Adipocyte (in vitro differentiated cells): ENCODE data around the gene ARFGEF2.
"Not testable (repeated sequence)": the region's sequence is repeated elsewhere in the genome, so short reads cannot be mapped to it uniquely, and the experiment has no call there.

Experiments
- DNase-seq: peaks from one replicate; pipeline ENCODE4 v3.0.0-alpha.2; 2015; ENCODE audit warnings: low read depth
- H3K27me3 ChIP-seq: replicated peaks from 2 replicates; pipeline ENCODE4 v1.7.0; 2013; ENCODE audit warnings: mild to moderate bottlenecking, low read length, moderate library complexity; ENCODE audit not compliant: control insufficient read depth, insufficient read depth
- H3K36me3 ChIP-seq: 2 replicates; pipeline ENCODE4 v1.7.0; 2013; ENCODE audit warnings: low read length, mild to moderate bottlenecking, moderate library complexity; ENCODE audit not compliant: control insufficient read depth, insufficient read depth, severe bottlenecking
- H3K4me1 ChIP-seq: 2 replicates; pipeline ENCODE4 v1.7.0; 2013; ENCODE audit warnings: mild to moderate bottlenecking, low read length, moderate library complexity; ENCODE audit not compliant: control insufficient read depth, insufficient read depth
- H3K4me3 ChIP-seq: 2 replicates; pipeline ENCODE4 v1.7.0; 2013; ENCODE audit warnings: mild to moderate bottlenecking, low read length, moderate library complexity
- H3K9ac ChIP-seq: 2 replicates; pipeline ENCODE4 v1.7.0; 2013; ENCODE audit warnings: mild to moderate bottlenecking, low read length, moderate library complexity
- H3K9me3 ChIP-seq: 2 replicates; pipeline ENCODE4 v1.7.0; 2013; ENCODE audit warnings: mild to moderate bottlenecking, low read length, moderate library complexity; ENCODE audit not compliant: control insufficient read depth

The ARFGEF2 gene

DNA sequence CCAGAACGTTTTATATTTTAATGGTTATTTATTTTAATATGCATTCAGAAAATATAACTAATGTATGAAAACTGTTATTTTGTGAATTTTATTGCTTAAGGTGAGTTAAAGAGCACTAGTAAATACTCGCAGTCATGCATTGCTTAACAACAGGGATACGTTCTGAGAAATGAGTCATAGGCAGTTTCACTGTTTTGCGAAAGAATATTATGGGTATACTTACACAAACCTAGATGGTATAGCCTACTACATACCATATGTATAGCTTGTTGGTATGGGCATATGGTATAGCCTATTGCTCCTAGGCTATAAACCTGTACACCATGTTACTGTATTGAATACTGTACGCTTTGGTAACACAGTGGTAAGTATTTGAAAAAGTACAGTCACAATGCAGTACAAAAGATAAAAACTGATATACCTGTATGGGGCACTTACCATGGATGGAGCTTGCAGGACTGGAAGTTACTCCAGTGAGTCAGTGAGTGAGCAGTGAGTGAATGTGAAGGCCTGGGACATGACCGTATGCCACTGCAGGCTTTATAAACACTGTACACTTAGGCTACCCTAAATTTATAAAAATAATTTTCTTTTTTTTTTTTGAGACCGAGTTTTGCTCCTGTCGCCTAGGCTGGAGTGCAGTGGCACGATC lies 38.5 kb downstream of the ARFGEF2 start:
- Histone ChIP-seq H3K27me3 (no peaks in the 10 kb centered on the region), H3K36me3 (peaks cover 64% of the 10 kb centered on the region), H3K4me1 (peaks cover 3% of the 10 kb centered on the region), H3K9me3 (no peaks in the 10 kb centered on the region), H3K9ac (no peak overlapping the region), H3K4me3 (no peak overlapping the region)
- no peak for DNase-seq

DNA sequence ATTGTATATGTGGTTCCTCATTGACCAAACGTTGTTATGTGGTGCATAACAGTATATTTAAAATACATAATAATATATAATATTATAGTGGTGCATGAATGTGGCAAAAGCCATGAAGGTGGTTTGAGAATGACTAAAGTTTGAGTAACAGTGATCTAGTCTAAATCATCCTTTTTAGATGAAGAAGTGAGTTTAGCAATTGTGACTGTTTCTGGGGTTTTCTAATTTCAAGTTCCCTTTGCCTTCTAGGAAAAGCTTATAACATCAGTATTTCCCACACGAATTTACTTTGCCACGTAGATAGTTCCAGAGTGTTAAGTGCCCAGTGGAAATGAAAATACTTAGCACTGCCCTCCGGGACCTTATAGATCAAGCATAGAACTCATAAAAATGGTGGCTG lies 40.9 kb downstream of the ARFGEF2 start:
- DNase-seq, result no peak
- H3K4me3 ChIP-seq, result no peak overlapping the region
- peaks cover 13% of the 10 kb centered on the region for H3K4me1 ChIP-seq
- no peak overlapping the region for H3K9ac ChIP-seq
- no peaks in the 10 kb centered on the region for H3K27me3 ChIP-seq
- no peaks in the 10 kb centered on the region for H3K9me3 ChIP-seq
- H3K36me3 ChIP-seq, result peaks cover 61% of the 10 kb centered on the region

DNA sequence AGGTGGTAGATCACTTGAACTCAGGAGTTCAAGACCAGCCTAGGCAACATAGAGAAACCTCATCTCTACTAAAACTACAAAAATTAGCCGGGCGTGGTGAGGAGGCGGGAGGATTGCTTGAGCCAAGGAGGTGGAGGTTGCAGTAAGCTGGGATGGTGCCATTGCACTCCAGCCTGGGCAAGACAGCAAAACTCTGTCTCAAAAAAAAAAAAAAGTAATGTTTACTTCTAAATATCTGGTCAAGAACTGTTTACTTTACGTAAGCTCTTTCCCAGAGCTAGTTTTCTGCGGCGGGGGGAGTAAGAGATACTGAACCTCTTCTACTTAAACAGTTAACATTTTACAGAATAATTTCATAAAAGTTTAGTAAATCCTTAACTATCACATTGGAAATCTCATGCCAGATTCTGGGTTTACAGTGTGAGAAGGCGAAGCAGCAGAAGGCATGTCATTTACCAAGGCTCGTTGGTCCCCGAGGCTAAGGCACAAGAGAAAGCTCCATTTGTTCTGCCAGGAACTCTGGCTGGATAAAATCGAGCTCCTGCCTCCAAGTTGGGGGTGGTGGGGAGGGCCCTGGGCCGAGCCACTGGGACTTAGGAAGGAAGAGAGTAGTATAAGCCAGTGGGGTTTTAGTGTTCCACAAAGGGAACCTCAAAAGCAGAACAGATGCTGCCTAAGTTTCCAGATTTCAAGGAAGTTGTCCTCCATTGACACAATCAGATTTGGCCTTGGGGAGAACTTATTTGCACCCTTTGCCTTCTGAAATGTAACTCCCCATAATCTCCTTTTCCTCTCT lies 41.7 kb downstream of the ARFGEF2 start:
- Histone ChIP-seq H3K4me1 (peaks cover 13% of the 10 kb centered on the region), H3K9ac (no peak overlapping the region), H3K4me3 (no peak overlapping the region), H3K27me3 (no peaks in the 10 kb centered on the region), H3K36me3 (peaks cover 57% of the 10 kb centered on the region), H3K9me3 (no peaks in the 10 kb centered on the region)
- DNase-seq, result no peak

DNA sequence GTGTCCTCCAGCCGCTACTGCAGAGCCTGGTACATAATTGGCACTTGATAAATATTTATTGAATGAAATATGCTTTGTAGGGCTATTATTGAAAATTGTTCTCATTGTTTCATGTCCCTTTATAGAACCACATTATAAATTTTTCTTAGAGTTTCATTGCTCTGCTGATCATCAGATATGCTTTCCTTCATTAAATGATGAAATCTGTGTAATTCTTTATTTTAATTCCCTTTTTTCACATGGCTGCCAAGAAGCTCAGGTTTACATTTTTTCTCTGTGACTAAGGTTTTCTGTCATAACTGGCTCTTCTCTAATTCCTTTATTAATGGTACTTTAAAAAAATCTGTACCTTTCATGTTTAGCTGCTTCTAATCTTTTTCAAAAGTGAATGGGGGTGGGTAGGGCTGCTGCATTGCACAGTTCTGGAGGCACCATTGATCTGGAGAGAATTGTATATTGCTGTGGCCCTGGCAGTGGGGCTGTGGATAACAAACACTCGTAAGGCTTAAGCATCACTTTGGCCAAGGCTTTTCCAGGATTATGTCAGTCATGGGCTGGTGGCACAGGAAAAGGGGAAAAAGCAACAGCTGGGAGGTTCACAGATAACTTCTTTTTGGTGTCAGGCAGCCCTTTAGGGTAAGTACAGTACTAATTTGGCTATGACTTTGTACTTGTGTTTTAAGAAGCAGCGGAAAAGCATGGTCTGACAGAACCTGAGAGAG lies 43.8 kb downstream of the ARFGEF2 start:
- Histone ChIP-seq H3K4me1 (peaks cover 13% of the 10 kb centered on the region), H3K9ac (no peak overlapping the region), H3K4me3 (peak overlapping the region; percentile 23), H3K27me3 (no peaks in the 10 kb centered on the region), H3K36me3 (peaks cover 64% of the 10 kb centered on the region), H3K9me3 (no peaks in the 10 kb centered on the region)
- peak; percentile 70 for DNase-seq

DNA sequence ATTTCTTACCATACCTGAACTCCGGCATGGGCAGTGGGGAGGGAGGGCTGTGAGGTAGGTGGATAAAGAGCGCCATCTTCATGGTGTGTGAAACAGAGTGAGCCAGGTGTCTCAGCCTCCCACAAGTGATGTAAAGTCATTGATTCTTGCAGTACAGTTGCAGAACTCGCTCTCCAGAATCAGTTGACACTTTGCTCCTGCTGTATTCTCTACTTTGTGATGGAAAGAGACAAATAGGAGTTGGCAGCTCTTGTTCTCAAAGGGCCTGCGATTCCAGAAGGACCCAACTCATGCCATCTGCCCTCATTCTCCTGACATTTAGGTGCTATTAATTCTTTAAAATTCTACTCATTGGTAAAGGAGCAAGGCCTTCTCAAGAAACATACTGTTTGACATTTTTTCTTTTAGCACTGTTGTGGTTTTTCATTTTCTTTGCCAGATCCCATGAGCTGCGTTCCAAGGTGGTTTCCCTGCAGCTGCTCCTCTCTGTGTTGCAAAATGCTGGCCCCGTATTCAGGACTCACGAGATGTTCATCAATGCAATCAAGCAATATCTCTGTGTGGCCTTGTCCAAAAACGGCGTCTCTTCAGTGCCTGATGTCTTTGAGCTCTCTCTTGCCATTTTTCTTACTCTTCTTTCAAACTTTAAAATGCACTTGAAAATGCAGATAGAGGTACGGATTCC lies 49.3 kb downstream of the ARFGEF2 start:
- Histone ChIP-seq H3K9me3 (no peaks in the 10 kb centered on the region), H3K27me3 (no peaks in the 10 kb centered on the region), H3K36me3 (peaks cover 83% of the 10 kb centered on the region), H3K9ac (no peak overlapping the region), H3K4me3 (no peak overlapping the region), H3K4me1 (peaks cover 6% of the 10 kb centered on the region)
- DNase-seq, result no peak

DNA sequence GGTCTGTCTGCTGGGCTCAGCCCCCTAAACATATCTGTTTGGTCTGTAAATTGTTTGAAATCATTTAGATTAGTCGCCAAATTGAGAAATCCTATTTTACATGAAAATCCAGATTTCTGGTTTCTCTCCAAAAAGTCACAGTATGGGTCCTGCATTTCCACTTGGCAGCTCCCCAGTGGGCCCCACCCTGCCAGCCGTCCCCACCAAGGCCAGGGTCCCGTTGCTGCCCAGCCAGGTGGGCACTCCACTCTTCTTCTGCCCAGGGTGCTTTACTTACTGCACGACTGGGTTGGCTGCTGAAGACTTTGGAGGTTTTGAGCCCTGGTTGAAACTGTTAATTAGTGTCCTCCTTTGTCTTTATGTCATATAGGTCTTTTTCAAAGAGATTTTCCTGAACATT lies 50.4 kb downstream of the ARFGEF2 start:
- Histone ChIP-seq H3K36me3 (peaks cover 79% of the 10 kb centered on the region), H3K9ac (no peak overlapping the region)

DNA sequence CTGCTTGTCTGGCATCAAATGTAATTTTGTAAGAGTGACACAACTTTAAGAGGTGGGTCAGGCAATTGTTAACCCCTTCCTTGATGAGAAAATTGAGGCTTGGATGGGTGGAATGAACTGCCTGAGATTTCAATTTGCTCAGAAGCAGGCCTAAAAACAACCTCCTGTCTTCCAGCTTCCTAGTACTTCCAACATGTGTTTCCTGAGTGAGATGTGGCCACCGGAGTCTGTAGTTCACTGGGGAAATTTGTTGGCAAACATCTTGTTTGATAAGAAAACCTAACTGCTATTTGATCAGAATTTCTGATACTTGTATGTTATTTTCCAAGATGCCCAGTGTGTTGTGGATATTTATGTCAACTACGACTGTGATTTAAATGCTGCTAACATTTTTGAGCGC lies 51.3 kb downstream of the ARFGEF2 start:
- H3K27me3 ChIP-seq, result no peaks in the 10 kb centered on the region
- no peak overlapping the region for H3K9ac ChIP-seq
- H3K4me3 ChIP-seq, result no peak overlapping the region
- peaks cover 4% of the 10 kb centered on the region for H3K4me1 ChIP-seq
- no peak for DNase-seq
- peaks cover 78% of the 10 kb centered on the region for H3K36me3 ChIP-seq
- no peaks in the 10 kb centered on the region for H3K9me3 ChIP-seq

More for the DNA sequence above, 50.4 kb downstream of the ARFGEF2 start:
- Histone ChIP-seq H3K9me3 (no peaks in the 10 kb centered on the region), H3K27me3 (no peaks in the 10 kb centered on the region), H3K4me1 (peaks cover 4% of the 10 kb centered on the region), H3K4me3 (no peak overlapping the region)
- no peak for DNase-seq

DNA sequence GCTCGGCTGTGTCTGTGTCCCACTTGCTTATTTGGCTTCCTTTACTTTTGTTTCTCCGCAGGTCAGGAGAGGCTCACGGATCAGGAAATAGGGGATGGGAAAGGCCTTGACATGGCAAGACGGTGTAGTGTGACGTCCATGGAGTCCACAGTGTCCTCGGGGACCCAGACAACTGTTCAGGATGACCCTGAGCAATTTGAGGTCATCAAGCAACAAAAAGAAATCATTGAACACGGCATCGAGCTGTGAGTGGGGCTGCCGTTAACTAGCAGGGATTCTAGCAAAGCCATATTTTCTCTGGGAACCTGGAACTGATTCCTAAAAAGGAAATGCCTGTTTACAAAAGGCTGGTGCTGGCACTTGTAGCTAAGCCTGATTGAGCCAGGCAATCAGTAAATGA lies 54.4 kb downstream of the ARFGEF2 start:
- Histone ChIP-seq H3K4me1 (no peaks in the 10 kb centered on the region), H3K9ac (no peak overlapping the region), H3K36me3 (peaks cover 56% of the 10 kb centered on the region), H3K4me3 (no peak overlapping the region), H3K27me3 (no peaks in the 10 kb centered on the region), H3K9me3 (no peaks in the 10 kb centered on the region)
- no peak for DNase-seq

DNA sequence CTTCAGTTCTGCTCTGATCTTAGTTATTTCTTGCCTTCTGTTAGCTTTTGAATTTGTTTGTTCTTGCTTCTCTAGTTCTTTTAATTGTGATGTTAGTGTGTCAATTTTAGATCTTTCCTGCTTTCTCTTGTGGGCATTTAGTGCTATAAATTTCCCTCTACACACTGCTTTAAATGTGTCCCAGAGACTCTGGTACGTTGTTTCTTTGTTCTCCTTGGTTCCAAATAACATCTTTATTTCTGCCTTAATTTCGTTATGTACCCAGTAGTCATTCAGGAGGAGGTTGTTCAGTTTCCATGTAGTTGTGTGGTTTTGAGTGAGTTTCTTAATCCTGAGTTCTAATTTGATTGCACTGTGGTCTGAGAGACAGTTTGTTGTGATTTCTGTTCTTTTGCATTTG lies 58.5 kb downstream of the ARFGEF2 start:
- peaks cover 52% of the 10 kb centered on the region for H3K36me3 ChIP-seq

DNA sequence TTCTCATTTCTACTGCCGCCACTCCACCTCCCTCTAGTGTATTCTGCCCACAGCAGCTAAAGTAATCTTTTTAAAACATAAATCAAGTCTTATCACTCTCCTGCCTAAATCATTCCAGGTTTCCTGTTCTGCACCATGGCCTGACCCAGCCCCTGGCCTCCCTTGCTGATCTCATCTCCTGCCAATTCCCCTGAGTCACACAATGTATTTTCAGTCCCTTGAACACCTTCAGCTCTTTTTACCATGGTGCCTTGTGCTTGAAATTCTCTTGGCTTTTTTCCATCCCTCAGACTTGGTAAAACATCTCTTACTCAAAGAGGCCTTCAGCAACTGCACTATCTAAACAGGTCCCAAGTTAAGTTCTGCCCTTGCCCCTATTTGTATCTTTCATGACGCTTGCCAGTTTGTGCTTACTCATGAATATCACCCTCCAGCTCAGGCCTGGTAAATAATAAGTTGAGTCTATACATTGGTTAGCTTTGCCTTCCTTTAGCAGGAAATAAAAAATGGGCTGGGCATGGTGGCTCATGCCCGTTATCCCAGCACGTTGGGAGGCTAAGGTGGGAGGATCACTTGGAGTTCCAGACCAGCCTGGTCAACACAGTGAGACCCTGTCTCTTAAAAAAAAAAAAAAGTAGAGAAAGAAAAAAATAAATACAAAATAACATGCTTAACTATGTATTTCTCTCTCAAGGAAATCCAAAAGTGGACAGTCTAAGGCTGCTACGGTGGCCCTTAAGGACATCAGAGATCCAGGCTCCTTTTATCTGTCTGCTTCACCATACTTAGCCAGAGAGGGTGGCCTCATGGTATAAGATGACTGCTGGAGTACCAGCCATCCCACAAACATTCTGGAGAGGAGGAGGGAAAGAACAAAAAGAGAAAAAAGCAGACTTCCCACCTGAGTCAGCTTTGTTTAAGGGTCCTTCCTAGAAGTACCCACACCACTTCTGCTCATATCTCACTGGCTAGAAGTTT lies 62.2 kb downstream of the ARFGEF2 start:
- Histone ChIP-seq H3K36me3 (peaks cover 64% of the 10 kb centered on the region), H3K4me3 (no peak overlapping the region), H3K9me3 (peaks cover 3% of the 10 kb centered on the region), H3K4me1 (peaks cover 6% of the 10 kb centered on the region), H3K9ac (no peak overlapping the region), H3K27me3 (no peaks in the 10 kb centered on the region)
- peak; percentile 54 for DNase-seq

More for the DNA sequence above, 58.5 kb downstream of the ARFGEF2 start:
- not testable (repeated sequence) for H3K4me3 ChIP-seq, H3K9me3 ChIP-seq, H3K4me1 ChIP-seq, H3K27me3 ChIP-seq, DNase-seq, H3K9ac ChIP-seq
